ENCODE measurements around the gene TPPP2.

The TPPP2 gene

GRCh38 chr14:21026988-21027315 is 3.1 kb upstream of the TPPP2 start:
- Histone ChIP-seq H3K27me3 (ENCODE audit: insufficient read depth, low read length) (peaks cover 47% of the 10 kb centered on the region), H3K36me3 (ENCODE audit: insufficient read depth, low read depth, low read length) (no peaks in the 10 kb centered on the region), H3K9me3 (ENCODE audit: insufficient read depth, low read depth, low read length) (no peaks in the 10 kb centered on the region), H3K9ac (ENCODE audit: low read depth, low read length) (no peak overlapping the region), H3K4me1 (ENCODE audit: insufficient read depth, low read length) (peaks cover 18% of the 10 kb centered on the region; the same call in 1 of the 2 replicates), H3K4me3 (ENCODE audit: low read length) (peak overlapping the region; percentile 86; the same call in 1 of the 2 replicates), H3K27ac (ENCODE audit: low read length) (no peak overlapping the region)

- Histone ChIP-seq H3K9me3 (ENCODE audit: insufficient read depth, low read depth, low read length) (no peaks in the 10 kb centered on the region), H3K36me3 (ENCODE audit: insufficient read depth, low read depth, low read length) (no peaks in the 10 kb centered on the region), H3K4me1 (ENCODE audit: insufficient read depth, low read length) (peaks cover 9% of the 10 kb centered on the region; the same call in 1 of the 2 replicates), H3K4me3 (ENCODE audit: low read length) (no peak overlapping the region), H3K9ac (ENCODE audit: low read depth, low read length) (no peak overlapping the region), H3K27ac (ENCODE audit: low read length) (no peak overlapping the region), H3K27me3 (ENCODE audit: insufficient read depth, low read length) (peaks cover 21% of the 10 kb centered on the region)
Measured at GRCh38 chr14:21030531-21030930, 514 bp downstream of the TPPP2 start.

GRCh38 chr14:21032326-21033132 is 2.5 kb downstream of the TPPP2 start:
- no peaks in the 10 kb centered on the region for H3K9me3 ChIP-seq (ENCODE audit: insufficient read depth, low read depth, low read length)
- H3K4me3 ChIP-seq (ENCODE audit: low read length): no peak overlapping the region
- peaks cover 10% of the 10 kb centered on the region for H3K27me3 ChIP-seq (ENCODE audit: insufficient read depth, low read length)
- H3K36me3 ChIP-seq (ENCODE audit: insufficient read depth, low read depth, low read length): no peaks in the 10 kb centered on the region
- no peak overlapping the region for H3K27ac ChIP-seq (ENCODE audit: low read length)
- H3K4me1 ChIP-seq (ENCODE audit: insufficient read depth, low read length): no peaks in the 10 kb centered on the region
- no peak overlapping the region for H3K9ac ChIP-seq (ENCODE audit: low read depth, low read length)

DNA sequence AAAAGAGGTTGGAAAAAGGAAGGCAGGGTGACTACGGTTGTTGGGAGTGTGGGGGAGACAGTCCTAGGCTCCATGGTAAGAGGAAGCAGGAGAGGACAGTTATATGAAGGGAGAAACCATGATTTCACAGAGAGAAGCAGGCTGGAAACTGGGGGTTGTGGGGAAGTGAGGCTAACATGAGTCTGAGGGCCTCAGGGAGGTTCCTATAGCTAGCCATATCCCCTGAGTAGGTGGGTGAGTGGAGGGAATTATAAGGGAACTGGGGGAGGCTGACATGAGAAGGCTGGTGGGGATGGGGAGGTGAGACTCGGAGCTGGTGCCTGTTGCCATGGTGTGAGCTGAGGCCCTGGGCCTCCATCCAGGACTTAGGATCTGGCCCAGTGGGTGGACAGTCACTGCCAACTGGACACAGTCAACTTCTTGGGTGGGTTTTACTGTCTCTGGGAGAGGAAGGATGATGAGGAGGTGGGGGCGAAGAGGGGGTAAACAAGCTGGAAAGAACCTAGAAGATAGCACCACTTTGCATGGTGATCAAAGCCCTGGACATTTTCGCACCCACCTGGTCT is 3.2 kb downstream of the TPPP2 start:
- H3K9ac ChIP-seq (ENCODE audit: low read depth, low read length): no peak overlapping the region
- H3K9me3 ChIP-seq (ENCODE audit: insufficient read depth, low read depth, low read length): no peaks in the 10 kb centered on the region
- H3K4me1 ChIP-seq (ENCODE audit: insufficient read depth, low read length): no peaks in the 10 kb centered on the region
- H3K27ac ChIP-seq (ENCODE audit: low read length): no peak overlapping the region
- H3K4me3 ChIP-seq (ENCODE audit: low read length): no peak overlapping the region
- peaks cover 10% of the 10 kb centered on the region; the same call in 1 of the 2 replicates for H3K27me3 ChIP-seq (ENCODE audit: insufficient read depth, low read length)
- no peaks in the 10 kb centered on the region for H3K36me3 ChIP-seq (ENCODE audit: insufficient read depth, low read depth, low read length)

DNA sequence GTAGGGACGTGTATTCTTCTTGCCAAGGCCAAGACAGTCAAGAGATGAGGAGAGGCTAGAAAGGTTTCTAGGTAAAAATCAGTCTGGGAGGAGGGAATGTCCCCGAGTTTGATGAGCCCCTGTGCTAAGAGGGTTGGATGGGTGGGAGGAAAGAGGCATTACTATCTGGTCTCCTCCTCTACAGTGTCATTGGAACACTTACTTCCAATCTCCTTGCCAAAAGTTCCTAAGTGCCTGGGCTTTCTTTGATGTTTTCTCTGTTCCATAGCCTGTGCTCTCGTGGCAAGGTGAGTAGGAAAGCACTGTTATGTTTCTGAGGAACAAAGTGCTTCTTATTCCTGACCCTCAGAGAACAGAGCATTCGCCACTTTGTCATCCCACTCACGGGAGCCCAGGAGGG is 4.7 kb downstream of the TPPP2 start, which contains the start of gene RNASE13:
TSS of gene RNASE13 (minus strand) at position 101 of the 400 bp plus-strand sequence. CDS start 519 bp downstream, outside the sequence.
- Histone ChIP-seq H3K9ac (ENCODE audit: low read depth, low read length) (no peak within 1 kb of the TSS), H3K4me3 (ENCODE audit: low read length) (no peak within 1 kb of the TSS), H3K9me3 (ENCODE audit: insufficient read depth, low read depth, low read length) (no peaks in the 10 kb centered on the region), H3K4me1 (ENCODE audit: insufficient read depth, low read length) (peaks cover 12% of the 10 kb centered on the region; the same call in 1 of the 2 replicates), H3K27me3 (ENCODE audit: insufficient read depth, low read length) (peaks cover 10% of the 10 kb centered on the region; the same call in 1 of the 2 replicates), H3K36me3 (ENCODE audit: insufficient read depth, low read depth, low read length) (no peaks in the 10 kb centered on the region), H3K27ac (ENCODE audit: low read length) (no peak within 1 kb of the TSS)

DNA sequence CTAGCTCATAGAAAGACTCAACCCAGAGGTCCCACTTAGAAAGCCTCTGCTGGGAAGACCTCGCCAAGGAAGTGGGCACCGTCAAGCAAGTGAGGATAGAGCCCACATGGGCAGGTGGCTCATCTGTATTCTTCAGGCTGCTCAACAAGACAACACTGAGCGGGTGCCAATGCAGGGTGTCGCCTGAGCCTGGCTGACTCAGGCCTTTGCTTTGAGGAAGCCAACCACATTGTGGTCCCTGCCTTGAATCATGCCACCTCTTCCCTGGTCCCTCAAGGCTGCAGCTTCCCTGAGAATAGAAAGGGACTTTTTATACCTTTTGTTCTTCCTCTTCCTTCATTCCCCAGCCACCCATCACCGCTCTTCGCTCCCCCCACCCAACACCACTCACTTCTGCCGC is 6.7 kb downstream of the TPPP2 start:
- H3K4me3 ChIP-seq (ENCODE audit: low read length): no peak overlapping the region
- H3K9me3 ChIP-seq (ENCODE audit: insufficient read depth, low read depth, low read length): no peaks in the 10 kb centered on the region
- no peak overlapping the region for H3K27ac ChIP-seq (ENCODE audit: low read length)
- H3K9ac ChIP-seq (ENCODE audit: low read depth, low read length): no peak overlapping the region
- H3K36me3 ChIP-seq (ENCODE audit: insufficient read depth, low read depth, low read length): no peaks in the 10 kb centered on the region
- H3K4me1 ChIP-seq (ENCODE audit: insufficient read depth, low read length): peaks cover 15% of the 10 kb centered on the region; the same call in 1 of the 2 replicates
- 0 out of 2 replicates have a peak, but pooled peaks cover 4% of the 10 kb centered on the region for H3K27me3 ChIP-seq (ENCODE audit: insufficient read depth, low read length)

DNA sequence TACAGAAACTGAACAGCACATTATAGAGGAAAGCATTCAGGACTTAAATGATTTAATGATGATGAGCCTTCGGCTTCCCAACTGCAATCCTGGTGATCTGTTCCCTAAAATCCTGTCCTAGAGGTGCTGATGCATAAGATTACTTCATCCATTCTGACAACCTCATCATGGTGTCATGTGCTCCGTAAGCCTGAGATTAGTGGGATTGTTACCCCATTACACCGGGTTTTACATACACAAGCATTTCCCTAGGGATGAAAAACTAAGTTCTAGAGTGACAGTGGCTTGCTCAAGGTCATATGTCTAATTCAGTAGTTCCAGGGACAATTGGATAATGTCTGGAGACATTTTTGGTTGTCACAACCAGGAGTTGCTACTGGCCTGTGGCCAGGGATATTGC is 7.1 kb downstream of the TPPP2 start:
- Histone ChIP-seq H3K4me3 (ENCODE audit: low read length) (no peak overlapping the region), H3K27ac (ENCODE audit: low read length) (no peak overlapping the region), H3K9me3 (ENCODE audit: insufficient read depth, low read depth, low read length) (no peaks in the 10 kb centered on the region), H3K36me3 (ENCODE audit: insufficient read depth, low read depth, low read length) (no peaks in the 10 kb centered on the region), H3K9ac (ENCODE audit: low read depth, low read length) (no peak overlapping the region), H3K4me1 (ENCODE audit: insufficient read depth, low read length) (peaks cover 15% of the 10 kb centered on the region; the same call in 1 of the 2 replicates), H3K27me3 (ENCODE audit: insufficient read depth, low read length) (no peaks in the 10 kb centered on the region)

DNA sequence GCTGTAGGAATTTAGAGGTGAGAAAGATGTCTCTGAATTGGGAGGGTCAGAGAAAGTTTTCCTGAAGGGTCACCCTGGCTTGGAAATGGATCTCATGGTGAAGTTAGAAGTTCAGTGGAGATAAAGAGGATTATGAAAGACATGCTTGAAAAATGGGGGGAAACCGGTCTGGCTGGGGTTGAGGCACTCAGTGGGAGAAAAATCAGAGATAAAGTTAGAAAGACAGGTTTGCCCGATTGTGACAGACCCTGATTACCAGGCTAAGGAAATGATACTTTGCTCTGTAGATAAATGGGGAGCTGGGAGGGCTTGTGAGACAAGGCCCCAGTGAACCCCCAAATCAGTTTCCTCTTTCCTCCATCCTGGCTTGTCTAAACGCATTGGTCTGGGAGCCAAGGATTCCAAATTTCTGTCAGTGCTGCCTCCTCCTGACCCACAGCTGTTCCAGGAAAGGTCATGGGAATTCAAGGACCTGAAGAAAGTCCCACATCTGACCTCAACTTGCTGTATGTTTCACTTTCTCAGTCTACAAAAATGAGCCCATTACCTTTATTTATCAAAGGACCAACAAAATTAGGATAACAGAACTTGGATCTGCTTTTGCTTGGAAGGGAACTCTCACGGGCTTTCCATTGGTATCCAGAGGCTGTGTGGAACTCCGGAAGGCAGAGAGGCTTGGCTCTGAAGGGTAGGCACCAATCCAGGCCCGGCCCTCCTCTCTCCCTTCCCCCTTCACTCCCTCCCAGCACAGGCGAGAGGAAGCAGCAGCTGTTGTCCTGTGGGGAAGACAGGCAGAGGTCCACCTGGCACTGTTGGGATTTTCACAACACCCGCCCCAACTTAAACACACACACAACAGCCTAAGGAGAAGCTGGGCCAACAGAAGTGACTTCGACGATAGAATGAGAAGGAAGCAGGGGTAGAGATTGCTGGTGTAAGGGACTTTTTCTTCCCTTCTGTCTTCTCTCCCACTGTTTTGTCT is 8.7 kb downstream of the TPPP2 start:
- H3K36me3 ChIP-seq (ENCODE audit: insufficient read depth, low read depth, low read length): no peaks in the 10 kb centered on the region
- no peaks in the 10 kb centered on the region for H3K27me3 ChIP-seq (ENCODE audit: insufficient read depth, low read length)
- no peak overlapping the region for H3K27ac ChIP-seq (ENCODE audit: low read length)
- peak overlapping the region; percentile 51; the same call in 1 of the 2 replicates for H3K9ac ChIP-seq (ENCODE audit: low read depth, low read length)
- H3K4me3 ChIP-seq (ENCODE audit: low read length): no peak overlapping the region; the same call in 1 of the 2 replicates
- H3K4me1 ChIP-seq (ENCODE audit: insufficient read depth, low read length): peaks cover 15% of the 10 kb centered on the region; the same call in 1 of the 2 replicates
- H3K9me3 ChIP-seq (ENCODE audit: insufficient read depth, low read depth, low read length): no peaks in the 10 kb centered on the region

DNA sequence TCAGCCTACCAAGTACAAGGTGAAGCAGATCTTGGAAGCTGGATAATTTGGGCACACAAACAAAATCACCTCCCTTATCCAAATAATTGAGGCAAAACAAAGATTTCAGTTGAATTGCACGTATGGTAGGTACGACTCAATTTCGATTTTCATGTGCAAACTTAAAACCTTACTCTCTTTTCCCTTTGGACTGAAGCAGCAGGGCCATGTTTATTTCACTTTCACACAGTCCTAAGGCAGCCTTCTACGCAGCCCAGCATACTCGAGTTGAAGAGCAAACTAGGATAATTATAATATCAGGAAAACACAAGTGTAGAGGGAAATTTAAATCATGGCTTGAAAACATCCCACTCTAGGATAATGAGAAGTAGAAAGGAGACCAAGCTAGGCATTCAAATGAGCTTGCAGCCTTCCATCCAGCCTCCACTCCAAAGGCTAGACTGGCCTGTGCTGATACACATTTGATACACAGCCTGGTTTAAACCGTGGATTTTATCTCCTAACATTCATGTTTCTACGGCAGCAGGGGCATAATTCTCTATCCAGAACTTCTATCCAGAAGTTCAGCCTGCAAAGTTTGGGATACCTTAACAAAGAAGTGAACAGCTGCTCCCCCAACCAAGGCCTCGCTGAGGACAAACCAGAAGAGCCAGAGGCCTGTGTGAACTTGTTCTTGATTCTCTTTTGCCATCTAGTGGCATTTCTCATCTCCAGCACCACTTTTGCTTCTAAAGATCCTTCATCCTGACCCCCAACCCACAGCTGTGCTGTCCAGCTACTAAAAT is 9.8 kb downstream of the TPPP2 start:
- H3K9me3 ChIP-seq (ENCODE audit: insufficient read depth, low read depth, low read length): no peaks in the 10 kb centered on the region
- no peaks in the 10 kb centered on the region for H3K27me3 ChIP-seq (ENCODE audit: insufficient read depth, low read length)
- no peak overlapping the region for H3K4me3 ChIP-seq (ENCODE audit: low read length)
- peaks cover 15% of the 10 kb centered on the region; the same call in 1 of the 2 replicates for H3K4me1 ChIP-seq (ENCODE audit: insufficient read depth, low read length)
- H3K9ac ChIP-seq (ENCODE audit: low read depth, low read length): peak overlapping the region; percentile 51; the same call in 1 of the 2 replicates
- H3K36me3 ChIP-seq (ENCODE audit: insufficient read depth, low read depth, low read length): no peaks in the 10 kb centered on the region
- no peak overlapping the region for H3K27ac ChIP-seq (ENCODE audit: low read length)

DNA sequence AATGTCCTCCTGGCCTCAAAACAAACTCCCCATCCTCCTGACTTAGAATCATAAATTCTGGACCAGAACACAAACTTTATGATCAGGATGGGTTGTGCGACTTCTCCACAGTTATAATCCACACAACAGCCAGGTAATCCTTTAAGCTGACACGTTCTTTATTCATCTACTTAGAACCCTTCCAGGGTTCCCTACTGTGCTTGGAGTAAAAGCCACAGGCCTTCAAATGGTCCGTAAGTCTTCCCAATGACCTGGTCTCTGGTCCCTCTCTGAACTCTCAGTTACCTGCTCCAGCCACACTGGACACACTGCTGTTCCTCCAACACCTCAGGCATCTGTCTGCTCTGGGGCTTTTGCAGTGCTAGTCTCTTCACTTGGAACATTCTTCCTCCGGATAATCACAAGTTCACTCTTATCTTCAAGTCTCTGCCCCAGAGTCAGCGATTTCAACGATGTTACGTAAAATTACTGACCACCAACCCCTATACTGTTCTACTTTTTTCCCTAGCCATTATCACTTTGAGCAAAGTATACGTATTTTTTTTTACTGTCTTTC is 10.4 kb downstream of the TPPP2 start:
- Histone ChIP-seq H3K36me3 (ENCODE audit: insufficient read depth, low read depth, low read length) (no peaks in the 10 kb centered on the region), H3K4me1 (ENCODE audit: insufficient read depth, low read length) (peaks cover 15% of the 10 kb centered on the region; the same call in 1 of the 2 replicates), H3K9ac (ENCODE audit: low read depth, low read length) (no peak overlapping the region), H3K4me3 (ENCODE audit: low read length) (no peak overlapping the region), H3K27ac (ENCODE audit: low read length) (no peak overlapping the region), H3K27me3 (ENCODE audit: insufficient read depth, low read length) (no peaks in the 10 kb centered on the region), H3K9me3 (ENCODE audit: insufficient read depth, low read depth, low read length) (no peaks in the 10 kb centered on the region)

Measured in iPS-20b (cell line).